Thyroid gland (tissue), 4 donors: ENCODE data around the gene THAP3. TPM values are rescaled to one million over a fixed set of nuclear protein-coding genes. Genes with fewer than 3 reads are reported as not detected.
"Not testable (repeated sequence)": the region's sequence is repeated elsewhere in the genome, so short reads cannot be mapped to it uniquely, and the experiment has no call there.

Experiments
- DNase-seq, 2 donors: peaks; one replicate each; pipeline ENCODE4 v3.0.0-alpha.2; 2019
- H3K27ac ChIP-seq, 3 donors: fragments of 200-600 bp; sonication (generic); 1 replicate in 2 of 3; 2 replicates in 1 of 3; pipeline ENCODE4 v1.5.1; 2016 to 2019; ENCODE audit warnings: mild to moderate bottlenecking in 1 of 3, moderate library complexity in 1 of 3
- H3K27me3 ChIP-seq: fragments of 200-600 bp; sonication (generic); one replicate; pipeline ENCODE4 v1.5.1; 2019
- H3K36me3 ChIP-seq, 2 donors: fragments of 200-600 bp; sonication (generic); one replicate each; pipeline ENCODE4 v1.5.1; 2016 to 2019
- H3K4me1 ChIP-seq, 2 donors: fragments of 200-600 bp; sonication (generic); one replicate each; pipeline ENCODE4 v1.5.1; 2017 to 2019
- H3K4me3 ChIP-seq, 3 donors: fragments of 200-600 bp; sonication (generic); replicated peaks in 1 of 3; 1 replicate in 2 of 3; 2 replicates in 1 of 3; pipeline ENCODE4 v1.5.1; 2016; ENCODE audit warnings: mild to moderate bottlenecking in 1 of 3
- H3K9me3 ChIP-seq: fragments of 200-600 bp; sonication (generic); one replicate; pipeline ENCODE4 v1.5.1; 2017
- POLR2A ChIP-seq, 2 donors: fragments of 450-650 bp; IDR thresholded peaks; one replicate each; pipeline ENCODE4 v1.6.1; 2017; ENCODE audit warnings: antibody characterized with exemption in 2 of 2, mild to moderate bottlenecking in 2 of 2, moderate library complexity in 1 of 2
- WGBS, 2 donors: methylation state at CpG; one replicate each; pipeline ENCODE4 v1.1.5; 2017; 5-methylcytosine and 5-hydroxymethylcytosine counted together
- intact Hi-C: fragments of 100-400 bp; cut with DNase I; formaldehyde crosslinking; loops from one replicate; pipeline ENCODE4 v1.15.1; 2023
- total RNA-seq, 4 donors: library from RNA; depleted of rRNA; stranded (reverse); fragments of >200 nt; gene quantifications; one replicate each; pipeline ENCODE4 v1.2.3, GENCODE V29; 2016
- TF ChIP-seq, protein P1 (sequence below), 6 experiments: fragments of 200-600 bp in 3 of 6; fragments of 450-650 bp in 3 of 6; sonication (generic) in 3 of 6; IDR thresholded peaks; one replicate each; pipeline ENCODE4 v1.5.1; 2016 to 2019; ENCODE audit warnings: antibody characterized with exemption in 6 of 6, mild to moderate bottlenecking in 2 of 6, inconsistent platforms in 1 of 6, moderate library complexity in 1 of 6

THAP3 gene
- total RNA-seq, 4 donors from 2014 or later: 21.2 to 35.3 (median 30.5) TPM

DNA sequence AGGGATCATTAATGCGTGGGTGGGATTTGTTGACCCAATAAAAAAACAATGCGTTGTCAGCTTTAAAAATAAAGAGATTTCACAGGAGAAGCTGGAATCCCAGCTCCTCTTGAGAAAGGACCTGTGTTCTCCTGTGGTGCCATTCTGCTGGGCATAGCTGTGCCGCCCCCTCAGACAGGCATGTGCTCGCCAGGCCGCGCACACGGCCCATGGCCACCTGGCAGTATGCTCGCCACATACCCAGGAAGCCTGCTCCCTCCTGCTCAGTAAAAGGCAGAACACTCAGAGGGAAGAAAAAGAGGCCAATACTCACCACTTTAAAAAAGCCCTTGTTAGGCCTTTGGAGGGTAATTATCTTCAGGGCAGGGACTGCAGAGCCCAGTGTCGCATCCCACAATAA is 13.1 kb downstream of the THAP3 start:
- Histone ChIP-seq H3K9me3 (no peaks in the 10 kb centered on the region), H3K27me3 (no peaks in the 10 kb centered on the region), H3K27ac (peak overlapping the region in 1 of 3 donors; percentile 51), H3K36me3 (peaks cover 28 to 32% of the 10 kb centered on the region in 2 donors), H3K4me1 (peaks cover 2 to 9% of the 10 kb centered on the region in 2 donors), H3K4me3 (no peak overlapping the region)
- no peak for DNase-seq
- 83 to 91% methylated on average over 9 of the region's 9 CpGs for WGBS, 2 donors
- no peak for TF ChIP-seq POLR2A (IDR thresholded peaks at IDR 0.05)
- TF ChIP-seq, protein P1, sequence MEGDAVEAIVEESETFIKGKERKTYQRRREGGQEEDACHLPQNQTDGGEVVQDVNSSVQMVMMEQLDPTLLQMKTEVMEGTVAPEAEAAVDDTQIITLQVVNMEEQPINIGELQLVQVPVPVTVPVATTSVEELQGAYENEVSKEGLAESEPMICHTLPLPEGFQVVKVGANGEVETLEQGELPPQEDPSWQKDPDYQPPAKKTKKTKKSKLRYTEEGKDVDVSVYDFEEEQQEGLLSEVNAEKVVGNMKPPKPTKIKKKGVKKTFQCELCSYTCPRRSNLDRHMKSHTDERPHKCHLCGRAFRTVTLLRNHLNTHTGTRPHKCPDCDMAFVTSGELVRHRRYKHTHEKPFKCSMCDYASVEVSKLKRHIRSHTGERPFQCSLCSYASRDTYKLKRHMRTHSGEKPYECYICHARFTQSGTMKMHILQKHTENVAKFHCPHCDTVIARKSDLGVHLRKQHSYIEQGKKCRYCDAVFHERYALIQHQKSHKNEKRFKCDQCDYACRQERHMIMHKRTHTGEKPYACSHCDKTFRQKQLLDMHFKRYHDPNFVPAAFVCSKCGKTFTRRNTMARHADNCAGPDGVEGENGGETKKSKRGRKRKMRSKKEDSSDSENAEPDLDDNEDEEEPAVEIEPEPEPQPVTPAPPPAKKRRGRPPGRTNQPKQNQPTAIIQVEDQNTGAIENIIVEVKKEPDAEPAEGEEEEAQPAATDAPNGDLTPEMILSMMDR (IDR thresholded peaks at IDR 0.05): no peak
- intact Hi-C loops: no loop called here

DNA sequence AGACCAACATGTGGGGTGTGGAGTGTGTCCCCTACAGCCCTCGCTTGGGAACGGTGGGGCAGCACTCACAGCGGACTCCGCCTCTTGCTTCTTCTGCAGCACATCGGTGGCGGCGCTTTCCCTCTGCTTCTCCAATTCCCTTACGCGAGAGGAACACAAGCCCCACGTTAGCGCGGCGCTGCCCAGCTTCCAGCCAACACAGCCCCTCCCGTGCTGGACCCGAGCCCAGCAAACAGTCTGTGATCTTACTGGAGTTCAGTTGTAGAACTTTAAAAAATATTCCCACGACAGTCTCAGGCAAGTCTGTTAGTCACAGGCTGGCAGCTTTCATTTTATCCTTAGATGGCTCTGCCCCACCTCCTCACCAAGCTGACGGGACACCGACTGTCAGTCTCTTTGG is 13.6 kb downstream of the THAP3 start:
- WGBS, 2 donors: 78 to 81% methylated on average over 18 of the region's 18 CpGs
- Histone ChIP-seq H3K36me3 (peaks cover 23 to 28% of the 10 kb centered on the region in 2 donors), H3K4me3 (no peak overlapping the region), H3K27me3 (no peaks in the 10 kb centered on the region), H3K9me3 (no peaks in the 10 kb centered on the region), H3K4me1 (peaks cover 2 to 9% of the 10 kb centered on the region in 2 donors), H3K27ac (peak overlapping the region in 1 of 3 donors; percentile 36)
- peak; percentile 32 to 35 for DNase-seq
- intact Hi-C loops: no loop called here
- TF ChIP-seq, protein P1 (IDR thresholded peaks at IDR 0.05): no peak
- TF ChIP-seq POLR2A (IDR thresholded peaks at IDR 0.05): no peak

DNA sequence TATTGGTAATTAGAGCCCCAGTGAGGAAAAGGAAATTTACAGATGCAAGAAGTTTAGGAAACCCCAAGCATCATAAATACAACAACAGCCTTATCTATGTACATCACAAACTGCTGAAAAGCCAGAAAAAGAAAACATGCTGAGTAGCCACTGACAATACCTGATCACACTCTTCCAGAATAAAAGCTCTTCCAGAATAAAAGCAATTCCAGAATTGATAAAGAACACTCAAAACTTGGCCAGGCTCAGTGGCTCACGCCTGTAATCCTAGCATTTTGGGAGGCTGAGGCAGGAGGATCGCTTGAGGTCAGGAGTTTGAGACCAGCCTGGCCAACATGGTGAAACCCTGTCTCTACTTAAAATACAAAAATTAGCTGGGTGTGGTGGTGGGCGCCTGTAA is 16.2 kb downstream of the THAP3 start:
- H3K9me3 ChIP-seq, H3K27ac ChIP-seq, DNase-seq, H3K4me1 ChIP-seq, H3K4me3 ChIP-seq, H3K27me3 ChIP-seq, intact Hi-C loops: not testable (repeated sequence)
- peaks cover 12 to 16% of the 10 kb centered on the region in 2 donors for H3K36me3 ChIP-seq
- 92 to 94% methylated on average over 3 of the region's 3 CpGs for WGBS, 2 donors

DNA sequence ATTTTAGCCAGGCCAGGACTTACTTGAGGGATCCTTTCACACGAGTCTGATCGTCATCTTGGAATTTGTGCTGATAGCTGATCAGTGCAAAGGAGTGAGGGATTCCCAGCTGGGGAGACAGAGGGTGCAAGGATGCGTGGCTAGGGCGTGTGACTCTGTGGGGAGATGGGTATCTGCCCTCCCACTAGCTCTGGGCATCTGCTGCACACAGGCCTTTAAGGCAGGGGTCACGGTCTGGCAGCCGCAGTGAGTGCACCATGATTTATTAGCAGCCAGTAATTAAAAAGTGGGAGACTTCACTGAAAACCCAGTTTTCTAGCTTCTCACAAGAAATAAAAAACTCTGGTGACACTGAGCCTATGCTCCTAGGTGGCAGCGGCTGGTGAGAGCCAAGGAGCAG is 20.4 kb downstream of the THAP3 start:
- no peaks in the 10 kb centered on the region for H3K27me3 ChIP-seq
- intact Hi-C loops: loop anchor here (5.0 kb wide), 1 partner anchor 158 kb away; no protein-coding TSS in a partner anchor
- no peak for DNase-seq
- WGBS, 2 donors: 93 to 95% methylated on average over 7 of the region's 7 CpGs
- H3K4me1 ChIP-seq: no peaks in the 10 kb centered on the region
- no peak for TF ChIP-seq POLR2A (IDR thresholded peaks at IDR 0.05)
- TF ChIP-seq, protein P1 (IDR thresholded peaks at IDR 0.05): no peak
- peaks cover 0 to 3% of the 10 kb centered on the region in 2 donors for H3K36me3 ChIP-seq
- H3K9me3 ChIP-seq: no peaks in the 10 kb centered on the region
- H3K27ac ChIP-seq: no peak overlapping the region
- no peak overlapping the region for H3K4me3 ChIP-seq

DNA sequence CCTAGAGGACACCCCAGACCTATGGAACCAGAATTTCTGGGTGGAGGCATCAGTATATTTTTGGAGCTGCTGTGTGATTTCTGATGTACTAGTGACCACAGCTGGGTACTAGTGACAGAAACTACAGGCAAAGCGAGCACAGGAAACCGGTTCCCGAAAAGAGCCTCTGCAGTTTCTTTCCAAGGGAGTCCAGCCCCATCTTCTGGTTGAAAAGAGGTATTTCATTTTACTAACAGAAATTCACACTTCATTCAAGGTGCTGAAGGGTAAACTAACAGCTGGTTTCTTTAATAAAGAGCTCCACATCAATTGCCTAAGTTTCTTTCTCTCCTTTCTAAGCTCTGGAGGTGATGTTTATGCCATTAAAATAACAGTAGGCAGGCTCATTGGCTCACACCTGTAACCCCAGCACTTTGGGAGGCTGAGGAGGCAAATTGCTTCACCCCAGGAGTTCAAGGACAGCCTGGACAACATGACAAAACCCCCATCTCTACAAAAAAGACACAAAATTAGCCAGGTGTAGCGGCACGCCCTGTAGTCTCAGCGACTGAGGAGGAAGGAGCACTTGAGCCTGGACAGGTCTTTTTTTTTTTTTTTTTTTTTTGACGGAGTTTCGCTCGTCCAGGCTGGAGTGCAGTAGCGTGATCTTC is 22.0 kb downstream of the THAP3 start:
- DNase-seq: peak; percentile 50 to 51
- Histone ChIP-seq H3K27ac (no peak overlapping the region), H3K4me3 (no peak overlapping the region), H3K36me3 (peaks cover 0 to 3% of the 10 kb centered on the region in 2 donors), H3K4me1 (no peaks in the 10 kb centered on the region), H3K9me3 (no peaks in the 10 kb centered on the region), H3K27me3 (no peaks in the 10 kb centered on the region)
- 27 to 29% methylated on average over 10 of the region's 10 CpGs for WGBS, 2 donors
- intact Hi-C loops: loop anchor here (2.0 to 5.0 kb wide), 2 partner anchors 92 to 159 kb away; partner anchors contain the start of genes NOL9 and TAS1R1
- TF ChIP-seq, protein P1 (IDR thresholded peaks at IDR 0.05): peak; percentile 35 to 82 (median 70)
- no peak for TF ChIP-seq POLR2A (IDR thresholded peaks at IDR 0.05)
